Transverse colon (tissue), 4 donors: ENCODE results near the gene EEPD1. TPM values are rescaled to one million over a fixed set of nuclear protein-coding genes. Genes with fewer than 3 reads are reported as not detected.

Experiments used
- DNase-seq: peaks from one replicate; pipeline ENCODE4 v3.0.0-alpha.2; 2019
- H3K27ac ChIP-seq, 4 donors: fragments of 200-600 bp; sonication (generic); 2 replicates each; pipeline ENCODE4 v1.5.1; 2016 to 2018; ENCODE audit warnings: inconsistent platforms in 4 of 4
- H3K27me3 ChIP-seq: fragments of 200-600 bp; sonication (generic); 2 replicates; pipeline ENCODE4 v1.5.1; 2017; ENCODE audit warnings: inconsistent platforms
- H3K36me3 ChIP-seq, 4 donors: fragments of 200-600 bp; sonication (generic); 2 replicates each; pipeline ENCODE4 v1.5.1; 2017 to 2019; ENCODE audit warnings: inconsistent platforms in 4 of 4
- H3K4me1 ChIP-seq, 4 donors: fragments of 200-600 bp; sonication (generic); 2 replicates each; pipeline ENCODE4 v1.5.1; 2017 to 2020; ENCODE audit warnings: inconsistent platforms in 4 of 4
- H3K4me3 ChIP-seq, 4 donors: fragments of 200-600 bp; sonication (generic); 1 replicate in 1 of 4; 2 replicates in 3 of 4; pipeline versions ENCODE4 v1.5.1 to v1.6.1; 2017 to 2019; ENCODE audit warnings: inconsistent platforms in 4 of 4
- H3K9me3 ChIP-seq, 2 donors: fragments of 200-600 bp; sonication (generic); 2 replicates each; pipeline ENCODE4 v1.5.1; 2017 to 2019; ENCODE audit warnings: inconsistent platforms in 2 of 2
- EP300 ChIP-seq: sonication (generic); formaldehyde crosslinking; IDR thresholded peaks from one replicate; pipeline ENCODE4 v1.6.1; 2017; ENCODE audit warnings: antibody characterized with exemption, low read depth
- POLR2A ChIP-seq: fragments of 450-650 bp; IDR thresholded peaks from one replicate; pipeline ENCODE4 v1.6.1; 2016; ENCODE audit warnings: antibody characterized with exemption, mild to moderate bottlenecking, moderate library complexity
- POLR2AphosphoS5 ChIP-seq, 3 donors: sonication (generic); formaldehyde crosslinking; IDR thresholded peaks; one replicate each; pipeline ENCODE4 v1.6.1; 2016; ENCODE audit warnings: antibody characterized with exemption in 3 of 3
- WGBS, 2 donors: methylation state at CpG; one replicate each; pipeline ENCODE4 v1.1.5; 2018; ENCODE audit warnings: low coverage in 1 of 2; 5-methylcytosine and 5-hydroxymethylcytosine counted together
- in situ Hi-C, 4 donors: fragments of 200-750 bp; cut with MboI; loops; one replicate each; pipeline versions ENCODE4 v1.15.0 to v1.15.1; 2017; ENCODE audit warnings: low sequenced_read_pairs in 3 of 4, low pct_ligation_motif_present in 1 of 4, low pct_unique_long_range_greater_than_20kb in 1 of 4
- intact Hi-C: fragments of 100-400 bp; cut with DNase I; formaldehyde crosslinking; loops from one replicate; pipeline ENCODE4 v1.15.1; 2023; ENCODE audit warnings: low total_unique reads
- total RNA-seq, 4 donors: library from RNA; depleted of rRNA; stranded (reverse); fragments of >200 nt; gene quantifications; one replicate each; pipeline ENCODE4 v1.1.0, GENCODE V29; 2016
- TF ChIP-seq, protein P1 (sequence below), 5 experiments: fragments of 200-600 bp in 3 of 5; fragments of 450-650 bp in 2 of 5; sonication (generic) in 3 of 5; IDR thresholded peaks; 1 replicate in 2 of 5; 2 replicates in 3 of 5; pipeline ENCODE4 v1.5.1; 2016 to 2017; ENCODE audit warnings: antibody characterized with exemption in 5 of 5, inconsistent platforms in 3 of 5, mild to moderate bottlenecking in 2 of 5, moderate library complexity in 1 of 5

Gene EEPD1
- total RNA-seq, 4 donors from 2014 or later, result 16.2 to 36.2 (median 25.2) TPM

- 86 to 88% methylated on average over 7 to 15 of the region's 15 CpGs for whole genome bisulfite sequencing, 2 donors
- Histone ChIP-seq H3K27me3 (no peaks in the 10 kb centered on the region), H3K27ac (peak overlapping the region; percentile 14 to 47 (median 30)), H3K36me3 (peaks cover 0 to 3% (median 0%) of the 10 kb centered on the region in 4 donors), H3K9me3 (no peaks in the 10 kb centered on the region), H3K4me1 (peaks cover 5 to 21% (median 12%) of the 10 kb centered on the region in 4 donors), H3K4me3 (no peak overlapping the region)
- intact Hi-C loops, result no loop called here
- DNase-seq, result no peak
- in situ Hi-C loops, result loop anchor here in 1 of 4 donors (25.0 kb wide), 1 partner anchor 590 kb away; no protein-coding TSS in a partner anchor
- TF ChIP-seq, protein P1, sequence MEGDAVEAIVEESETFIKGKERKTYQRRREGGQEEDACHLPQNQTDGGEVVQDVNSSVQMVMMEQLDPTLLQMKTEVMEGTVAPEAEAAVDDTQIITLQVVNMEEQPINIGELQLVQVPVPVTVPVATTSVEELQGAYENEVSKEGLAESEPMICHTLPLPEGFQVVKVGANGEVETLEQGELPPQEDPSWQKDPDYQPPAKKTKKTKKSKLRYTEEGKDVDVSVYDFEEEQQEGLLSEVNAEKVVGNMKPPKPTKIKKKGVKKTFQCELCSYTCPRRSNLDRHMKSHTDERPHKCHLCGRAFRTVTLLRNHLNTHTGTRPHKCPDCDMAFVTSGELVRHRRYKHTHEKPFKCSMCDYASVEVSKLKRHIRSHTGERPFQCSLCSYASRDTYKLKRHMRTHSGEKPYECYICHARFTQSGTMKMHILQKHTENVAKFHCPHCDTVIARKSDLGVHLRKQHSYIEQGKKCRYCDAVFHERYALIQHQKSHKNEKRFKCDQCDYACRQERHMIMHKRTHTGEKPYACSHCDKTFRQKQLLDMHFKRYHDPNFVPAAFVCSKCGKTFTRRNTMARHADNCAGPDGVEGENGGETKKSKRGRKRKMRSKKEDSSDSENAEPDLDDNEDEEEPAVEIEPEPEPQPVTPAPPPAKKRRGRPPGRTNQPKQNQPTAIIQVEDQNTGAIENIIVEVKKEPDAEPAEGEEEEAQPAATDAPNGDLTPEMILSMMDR (IDR thresholded peaks at IDR 0.05), result no peak
- no peak for TF ChIP-seq POLR2AphosphoS5 (IDR thresholded peaks at IDR 0.05)
Observed at GRCh38 chr7:36301914-36302771, 149.1 kb downstream of the EEPD1 start.

DNA sequence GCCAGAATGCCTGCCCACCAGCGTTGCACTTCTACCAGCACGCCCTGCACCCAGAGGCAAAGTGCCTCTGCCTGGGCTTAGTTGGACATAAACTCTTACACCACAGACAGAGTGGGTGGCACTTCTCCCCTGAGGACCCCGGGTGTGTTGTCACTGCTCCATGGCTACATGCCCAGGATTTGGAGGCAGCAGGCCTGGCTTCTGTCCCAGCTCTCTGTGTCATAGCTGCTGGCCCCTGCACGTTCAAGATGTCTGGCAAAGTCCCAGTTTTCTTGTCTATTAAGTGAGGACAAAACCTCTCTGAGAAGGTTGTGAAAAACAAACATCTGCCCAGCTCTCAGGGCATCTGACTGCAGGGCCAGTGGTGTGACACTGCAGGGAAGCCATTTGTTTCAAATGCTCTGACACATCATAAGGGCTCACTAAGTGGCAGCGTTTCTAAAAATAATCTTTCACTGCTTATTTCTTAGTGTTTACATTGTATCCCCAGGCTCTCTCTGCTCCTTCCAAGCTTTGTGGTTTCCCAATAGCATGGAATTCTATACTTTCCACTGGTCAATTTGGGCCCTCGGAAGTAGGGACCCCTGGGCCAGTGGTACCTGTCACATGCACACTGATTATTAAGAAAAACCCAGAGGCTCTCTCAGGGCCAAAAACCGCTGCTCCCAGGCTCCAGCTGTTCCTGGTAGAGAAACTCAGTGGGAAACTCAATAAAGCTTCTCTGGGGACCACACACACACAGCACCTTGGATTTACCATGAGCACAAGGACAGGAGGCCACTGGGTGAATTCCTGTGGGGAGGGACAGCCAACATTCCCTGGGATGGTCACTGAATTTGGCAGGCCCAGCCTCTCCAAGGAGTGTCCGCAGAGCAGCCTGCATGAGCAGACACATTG lies 150.4 kb downstream of the EEPD1 start:
- 47 to 52% methylated on average over 5 to 8 of the region's 8 CpGs for WGBS, 2 donors
- peaks cover 5 to 21% (median 12%) of the 10 kb centered on the region in 4 donors for H3K4me1 ChIP-seq
- TF ChIP-seq POLR2AphosphoS5 (IDR thresholded peaks at IDR 0.05) (peak in 2 of 3 donors; percentile 35 to 59), POLR2A (no peak), EP300 (no peak)
- TF ChIP-seq, protein P1 (IDR thresholded peaks at IDR 0.05), result no peak
- peak overlapping the region; percentile 41 to 64 (median 49) for H3K27ac ChIP-seq
- DNase-seq, result peak; percentile 54
- intact Hi-C loops, result no loop called here
- no peaks in the 10 kb centered on the region for H3K27me3 ChIP-seq
- peaks cover 0 to 3% (median 0%) of the 10 kb centered on the region in 4 donors for H3K36me3 ChIP-seq
- no peak overlapping the region for H3K4me3 ChIP-seq
- in situ Hi-C loops, result loop anchor here in 1 of 4 donors (25.0 kb wide), 1 partner anchor 591 kb away; no protein-coding TSS in a partner anchor
- no peaks in the 10 kb centered on the region for H3K9me3 ChIP-seq

GRCh38 chr7:36304099-36304425 lies 151.0 kb downstream of the EEPD1 start:
- no peaks in the 10 kb centered on the region for H3K9me3 ChIP-seq
- intact Hi-C loops (no loop called here), in situ Hi-C loops (loop anchor here in 1 of 4 donors (25.0 kb wide), 1 partner anchor 592 kb away; no protein-coding TSS in a partner anchor)
- TF ChIP-seq, protein P1 (IDR thresholded peaks at IDR 0.05), result no peak
- TF ChIP-seq EP300 (no peak), POLR2AphosphoS5 (IDR thresholded peaks at IDR 0.05) (no peak), POLR2A (no peak)
- no peak overlapping the region for H3K4me3 ChIP-seq
- 86% methylated on average over 6 of the region's 6 CpGs; no CpG with 5 or more reads in 1 of the 2 donors for WGBS, 2 donors
- H3K27me3 ChIP-seq, result no peaks in the 10 kb centered on the region
- H3K4me1 ChIP-seq, result peaks cover 5 to 21% (median 12%) of the 10 kb centered on the region in 4 donors
- no peak for DNase-seq
- peak overlapping the region; percentile 41 to 64 (median 49) for H3K27ac ChIP-seq
- peaks cover 0 to 2% (median 0%) of the 10 kb centered on the region in 4 donors for H3K36me3 ChIP-seq

GRCh38 chr7:36305226-36305625 lies 152.2 kb downstream of the EEPD1 start:
- no peak for TF ChIP-seq POLR2AphosphoS5 (IDR thresholded peaks at IDR 0.05)
- TF ChIP-seq, protein P1 (IDR thresholded peaks at IDR 0.05), result no peak
- no peak for TF ChIP-seq POLR2A
- no peak for TF ChIP-seq EP300
- H3K4me3 ChIP-seq, result no peak overlapping the region
- WGBS, 2 donors, result 96% methylated on average over 12 to 18 of the region's 18 CpGs
- in situ Hi-C loops (loop anchor here in 1 of 4 donors (25.0 kb wide), 1 partner anchor 593 kb away; no protein-coding TSS in a partner anchor), intact Hi-C loops (no loop called here)
- no peak overlapping the region for H3K27ac ChIP-seq
- DNase-seq, result no peak
- no peaks in the 10 kb centered on the region for H3K27me3 ChIP-seq
- no peaks in the 10 kb centered on the region for H3K9me3 ChIP-seq
- peaks cover 5 to 21% (median 12%) of the 10 kb centered on the region in 4 donors for H3K4me1 ChIP-seq
- H3K36me3 ChIP-seq, result no peaks in the 10 kb centered on the region
